22Rv1 (cell line): ENCODE results near the gene C22orf15.
A peak's percentile ranks its signal among the peaks of the same experiment; 100 is the strongest.

ENCODE experiments used
- H3K27ac ChIP-seq: fragments of 450-650 bp; 2 replicates; pipeline ENCODE4 v1.5.1; 2017
- CTCF ChIP-seq: fragments of 450-650 bp; IDR thresholded peaks from 2 replicates; pipeline ENCODE4 v1.5.1; 2017; ENCODE audit warnings: mild to moderate bottlenecking
- ZFX ChIP-seq: fragments of 450-650 bp; IDR thresholded peaks from 2 replicates; pipeline ENCODE4 v1.6.1; 2017; ENCODE audit warnings: antibody characterized with exemption, borderline replicate concordance

Gene C22orf15

GRCh38 chr22:23762842-23763578 is at the start of gene C22orf15:
TSS of gene C22orf15 (plus strand) at chr22:23762990. CDS start at chr22:23763307, 317 bp downstream.
- no peak within 1 kb of the TSS for H3K27ac ChIP-seq
- TF ChIP-seq CTCF = no peak
- no peak for TF ChIP-seq ZFX

DNA sequence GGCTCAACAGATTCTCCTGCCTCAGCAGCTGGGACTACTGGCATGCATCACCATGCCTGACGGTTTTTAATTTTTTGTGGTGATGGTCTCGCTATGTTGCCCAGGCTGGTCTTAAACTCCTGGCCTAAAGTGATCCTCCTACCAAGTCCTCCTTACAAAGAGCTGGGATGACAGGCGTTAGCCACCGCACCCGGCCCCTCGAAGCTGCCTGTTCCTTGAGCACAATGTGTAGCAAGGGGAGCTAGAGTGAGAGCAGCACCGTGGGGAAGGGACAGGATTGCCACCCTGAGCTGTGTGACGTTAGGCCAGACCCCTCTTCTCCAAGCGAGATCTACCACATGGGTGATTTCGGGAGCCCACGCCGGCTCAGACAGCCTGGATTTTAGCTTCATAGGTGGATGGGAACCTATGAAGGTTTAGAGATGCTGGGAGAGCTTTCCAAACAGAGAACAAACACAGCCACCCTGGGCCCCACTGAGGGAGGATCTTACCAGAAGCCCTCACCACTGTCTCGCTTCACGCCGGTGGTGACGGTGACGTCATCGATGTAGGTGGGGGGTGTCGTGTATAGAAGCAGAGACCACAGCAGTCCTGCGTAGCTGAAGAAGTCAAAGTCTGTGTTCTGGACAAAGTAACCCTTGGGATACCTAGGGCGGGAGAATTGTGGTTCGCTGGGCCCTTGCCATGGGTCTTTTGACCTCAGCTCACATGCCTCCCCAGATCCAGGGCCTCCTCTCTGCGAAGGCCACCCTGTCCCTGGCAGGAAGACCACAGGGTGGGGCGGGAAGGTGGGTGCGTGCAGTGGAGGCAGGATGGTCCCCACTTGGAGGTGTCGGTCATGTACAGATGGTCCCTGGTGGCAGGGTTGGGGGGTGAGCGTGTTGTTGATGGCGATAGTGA is 48.8 kb upstream of the C22orf15 start:
- no peak for TF ChIP-seq CTCF
- no peak for TF ChIP-seq ZFX
- no peak overlapping the region for H3K27ac ChIP-seq

- H3K27ac ChIP-seq = no peak overlapping the region
- TF ChIP-seq CTCF = no peak
- TF ChIP-seq ZFX = no peak
Measured at GRCh38 chr22:23714596-23715578, 47.9 kb upstream of the C22orf15 start.

- TF ChIP-seq ZFX (no peak), CTCF (no peak)
- H3K27ac ChIP-seq = peak overlapping the region; percentile 61; the same call in 1 of the 2 replicates
Measured at GRCh38 chr22:23715806-23716375, 46.9 kb upstream of the C22orf15 start.

DNA sequence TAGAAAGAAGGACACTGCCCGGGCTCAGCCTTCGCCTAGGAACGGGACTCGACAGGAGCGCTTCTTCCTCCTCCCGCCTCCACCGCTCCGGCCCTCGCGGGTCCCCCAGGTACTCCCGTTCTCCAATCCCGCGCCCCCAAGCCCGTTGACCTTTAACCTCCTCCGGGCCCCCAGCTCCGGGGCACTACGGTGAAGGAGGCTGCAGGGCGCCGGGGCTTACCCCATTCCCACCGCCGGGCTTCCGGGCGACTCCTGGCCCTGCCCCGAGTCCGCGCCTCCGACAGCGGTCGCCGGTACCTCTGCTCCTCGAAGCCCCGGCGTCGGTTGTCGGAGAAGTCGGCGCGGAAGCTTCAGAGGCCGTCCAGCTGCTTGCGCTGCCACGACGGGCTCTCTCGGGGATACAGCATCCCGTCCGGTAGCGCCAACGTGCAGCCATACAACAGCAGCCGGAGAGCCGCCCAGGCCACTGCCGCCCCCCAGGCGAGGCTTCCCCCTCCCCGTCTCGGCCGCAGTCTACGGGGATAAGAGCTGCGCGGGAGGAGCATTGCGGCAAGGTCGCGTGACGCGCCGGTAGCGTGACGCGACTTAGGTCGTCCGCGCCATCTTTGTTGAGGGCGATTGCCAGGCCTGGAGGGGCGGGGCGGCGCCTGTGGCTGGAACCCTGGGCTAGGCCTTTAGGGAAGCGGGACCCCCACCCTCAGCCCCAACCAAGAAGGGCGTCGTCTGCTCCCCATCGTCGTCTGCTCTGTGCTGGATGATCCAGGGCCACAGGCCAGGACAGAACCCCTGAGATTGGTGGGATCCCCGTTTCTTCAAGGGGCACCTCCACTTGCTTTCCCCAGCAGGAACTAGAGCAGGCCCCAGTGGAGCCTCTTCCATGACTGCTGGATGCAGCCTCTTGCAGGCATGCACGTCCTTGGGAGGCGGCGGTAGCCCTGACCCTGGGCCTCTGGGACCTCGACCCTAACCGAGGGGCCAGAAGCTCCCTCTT is 45.7 kb upstream of the C22orf15 start:
- TF ChIP-seq ZFX (no peak), CTCF (no peak)
- H3K27ac ChIP-seq = peak overlapping the region; percentile 61
